Measurements from ENCODE around the gene ZNF804A.

DNA sequence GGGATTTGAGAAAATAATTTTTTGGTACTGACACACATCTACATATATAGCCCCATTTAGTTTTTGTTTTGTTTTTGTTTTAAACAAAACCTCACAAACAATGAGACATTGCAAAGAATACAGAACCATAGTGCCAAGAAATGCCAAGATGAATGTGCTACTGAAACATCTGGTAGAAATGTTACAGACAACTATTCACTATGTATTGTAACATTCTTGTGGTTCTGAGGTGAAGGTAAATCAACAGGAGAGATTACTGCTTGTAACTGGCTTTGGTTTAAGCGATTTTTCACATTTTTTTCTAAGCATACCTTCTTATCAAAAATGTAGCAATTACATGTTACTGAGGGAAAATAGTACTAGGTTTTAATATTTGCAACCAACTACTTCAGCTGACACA is 281.3 kb downstream of the ZNF804A start:
- TF ChIP-seq POLR2A (IDR thresholded peaks at IDR 0.05): no peak
- TF ChIP-seq CTCF (IDR thresholded peaks at IDR 0.05): no peak
- TF ChIP-seq EP300 (IDR thresholded peaks at IDR 0.05): no peak
